A673 (cell line): Measurements from ENCODE around the gene TNIP1. TPM values are rescaled to one million over a fixed set of nuclear protein-coding genes. Genes with fewer than 3 reads are reported as not detected.

ENCODE experiments used
- BruUV-seq: library from RNA; stranded (reverse); fragments of 400-500 nt; replicated peaks from 2 replicates; lab custom pipeline; 2021; lab: Mats Ljungman, UMichigan
- CTCF ChIA-PET: fragments of 300-600 bp; sonication (Branson Sonifier 250); formaldehyde crosslinking; loops from one replicate; lab custom pipeline; 2022; ENCODE audit warnings: antibody characterized with exemption; lab: Charles Lee
- POLR2A ChIA-PET: fragments of 300-600 bp; sonication (Branson Sonifier 250); formaldehyde crosslinking; loops from one replicate; lab custom pipeline; 2022; ENCODE audit warnings: antibody characterized with exemption; ENCODE audit not compliant: low non-redundant PET; lab: Charles Lee
- DNase-seq: peaks from one replicate; pipeline ENCODE4 v3.0.0-alpha.2; 2015; ENCODE audit warnings: low spot score
- H3K27ac ChIP-seq: fragments of 200-600 bp; sonication (generic); 2 replicates; pipeline ENCODE4 v1.5.1; 2016; ENCODE audit warnings: mixed run types, low read depth, mild to moderate bottlenecking, mixed read lengths, antibody characterized with exemption, low read length; ENCODE audit not compliant: poor library complexity, severe bottlenecking
- H3K27me3 ChIP-seq: fragments of 200-600 bp; sonication (generic); replicated peaks from 2 replicates; pipeline ENCODE4 v1.6.1; 2017; ENCODE audit warnings: mixed run types, low read depth, mild to moderate bottlenecking, mixed read lengths, antibody characterized with exemption, low read length; ENCODE audit not compliant: insufficient read depth, poor library complexity
- H3K36me3 ChIP-seq: fragments of 200-600 bp; sonication (generic); 2 replicates; pipeline ENCODE4 v1.6.1; 2016; ENCODE audit warnings: mixed run types, mild to moderate bottlenecking, mixed read lengths, antibody characterized with exemption, low read length; ENCODE audit not compliant: insufficient read depth, poor library complexity, severe bottlenecking
- H3K4me1 ChIP-seq: fragments of 200-600 bp; sonication (generic); 2 replicates; pipeline ENCODE4 v1.6.1; 2017; ENCODE audit warnings: mixed run types, mild to moderate bottlenecking, mixed read lengths, antibody characterized with exemption, low read length; ENCODE audit not compliant: insufficient read depth, poor library complexity, severe bottlenecking
- H3K4me3 ChIP-seq: fragments of 200-600 bp; sonication (generic); 2 replicates; pipeline ENCODE4 v1.5.1; 2016; ENCODE audit warnings: low read depth, mixed run types, mild to moderate bottlenecking, mixed read lengths, low read length; ENCODE audit not compliant: poor library complexity, severe bottlenecking
- H3K9me3 ChIP-seq: fragments of 200-600 bp; sonication (generic); 2 replicates; pipeline ENCODE4 v1.6.1; 2016; ENCODE audit warnings: mixed run types, low read depth, mild to moderate bottlenecking, mixed read lengths, antibody characterized with exemption, low read length; ENCODE audit not compliant: poor library complexity, severe bottlenecking
- CTCF ChIP-seq: fragments of 300-800, 200-600 bp; sonication (generic); conservative IDR thresholded peaks from 2 replicates; pipeline ENCODE4 v1.5.1; 2017; ENCODE audit warnings: low read depth, mild to moderate bottlenecking, antibody characterized with exemption, low read length, moderate library complexity, mixed read lengths
- EZH2 ChIP-seq: fragments of 200-600 bp; sonication (generic); IDR thresholded peaks from 2 replicates; pipeline ENCODE4 v1.6.1; 2017; ENCODE audit warnings: borderline replicate concordance, low read depth, mild to moderate bottlenecking, mixed read lengths, antibody characterized with exemption, low read length; ENCODE audit not compliant: poor library complexity, severe bottlenecking
- intact Hi-C: fragments of 100-400 bp; cut with micrococcal nuclease; formaldehyde crosslinking; loops from one replicate; pipeline ENCODE4 v1.10.0; 2022; ENCODE audit not compliant: unreplicated experiment
- total RNA-seq: library from RNA; stranded (reverse); gene quantifications from 2 replicates; pipeline ENCODE4 v1.2.3, GENCODE V29; 2021

The TNIP1 gene
- total RNA-seq, 1 experiment from 2014 or later, result 33.3 TPM

GRCh38 chr5:151105561-151105960, 24.7 kb upstream of the TNIP1 start:
- no TSS peak for BruUV-seq
- Histone ChIP-seq H3K27ac (no peak overlapping the region), H3K36me3 (peaks cover 31% of the 10 kb centered on the region), H3K4me3 (no peak overlapping the region), H3K27me3 (no peaks in the 10 kb centered on the region), H3K4me1 (no peaks in the 10 kb centered on the region), H3K9me3 (no peaks in the 10 kb centered on the region)
- CTCF ChIA-PET, result no interaction called here
- DNase-seq, result no peak
- POLR2A ChIA-PET, result no interaction called here
- intact Hi-C loops, result no loop called here
- TF ChIP-seq CTCF, result no peak
- TF ChIP-seq EZH2, result no peak

- Histone ChIP-seq H3K4me1 (no peaks in the 10 kb centered on the region), H3K36me3 (peaks cover 27% of the 10 kb centered on the region), H3K27me3 (no peaks in the 10 kb centered on the region), H3K9me3 (no peaks in the 10 kb centered on the region), H3K27ac (no peak overlapping the region), H3K4me3 (no peak overlapping the region)
- intact Hi-C loops, result no loop called here
- POLR2A ChIA-PET, result no interaction called here
- BruUV-seq, result no TSS peak
- TF ChIP-seq EZH2, result no peak
- no peak for TF ChIP-seq CTCF
- CTCF ChIA-PET, result no interaction called here
- DNase-seq, result no peak
Measured at GRCh38 chr5:151104795-151105194, 24.0 kb upstream of the TNIP1 start.

- BruUV-seq, result no TSS peak
Measured at GRCh38 chr5:151101746-151102145, 20.9 kb upstream of the TNIP1 start.

More at GRCh38 chr5:151101746-151102145, 20.9 kb upstream of the TNIP1 start:
- Histone ChIP-seq H3K4me3 (no peak overlapping the region), H3K36me3 (peaks cover 5% of the 10 kb centered on the region), H3K27ac (no peak overlapping the region), H3K4me1 (no peaks in the 10 kb centered on the region), H3K9me3 (no peaks in the 10 kb centered on the region), H3K27me3 (no peaks in the 10 kb centered on the region)
- POLR2A ChIA-PET, result no interaction called here
- CTCF ChIA-PET, result no interaction called here
- TF ChIP-seq CTCF, result no peak
- TF ChIP-seq EZH2, result no peak
- DNase-seq, result no peak
- intact Hi-C loops, result no loop called here
